ENCODE results near the gene DGKQ. TPM values are rescaled to one million over a fixed set of nuclear protein-coding genes. Genes with fewer than 3 reads are reported as not detected.

The DGKQ gene
- total RNA-seq, 6 experiments from 2014 or later = 4.6 to 10.5 (median 5.7) TPM

GRCh38 chr4:912548-913279 is 60.7 kb downstream of the DGKQ start:
- peak in 2 of 3 donors; percentile 1 to 37 for DNase-seq
- Histone ChIP-seq H3K4me3 (no peak overlapping the region), H3K27me3 (no peaks in the 10 kb centered on the region), H3K36me3 (peaks cover 0 to 20% (median 3%) of the 10 kb centered on the region in 4 donors), H3K27ac (no peak overlapping the region), H3K4me1 (peaks cover 0 to 6% (median 0%) of the 10 kb centered on the region in 4 donors), H3K9me3 (no peaks in the 10 kb centered on the region)
- ATAC-seq = no peak
- TF ChIP-seq POLR2A (IDR thresholded peaks at IDR 0.05) = no peak
- TF ChIP-seq CTCF (IDR thresholded peaks at IDR 0.05) = no peak
- intact Hi-C loops (cut with DNase I) = no loop called here
- WGBS (ENCODE audit: insufficient coverage, low coverage, low lambda C conversion rate, missing lambda C conversion rate) = 79% methylated on average over 15 of the region's 19 CpGs

- ATAC-seq (no peak), DNase-seq (peak in 2 of 3 donors; percentile 19 to 40)
- intact Hi-C loops (cut with DNase I) = no loop called here
- no peak overlapping the region for H3K27ac ChIP-seq
- H3K4me3 ChIP-seq = no peak overlapping the region
- 88% methylated on average over 9 of the region's 29 CpGs for WGBS (ENCODE audit: insufficient coverage, low coverage, low lambda C conversion rate, missing lambda C conversion rate)
- no peaks in the 10 kb centered on the region for H3K27me3 ChIP-seq
- H3K36me3 ChIP-seq = peaks cover 0 to 20% (median 3%) of the 10 kb centered on the region in 4 donors
- H3K9me3 ChIP-seq = no peaks in the 10 kb centered on the region
- peaks cover 0 to 6% (median 0%) of the 10 kb centered on the region in 4 donors for H3K4me1 ChIP-seq
- no peak for TF ChIP-seq POLR2A (IDR thresholded peaks at IDR 0.05)
- TF ChIP-seq CTCF (IDR thresholded peaks at IDR 0.05) = no peak
These were observed 61.4 kb downstream of the DGKQ start for GRCh38 chr4:911871-912490.

GRCh38 chr4:911221-911751 is 62.1 kb downstream of the DGKQ start:
- TF ChIP-seq CTCF (IDR thresholded peaks at IDR 0.05) = no peak
- TF ChIP-seq POLR2A (IDR thresholded peaks at IDR 0.05) = no peak
- peak in 2 of 3 donors; percentile 15 to 25 for DNase-seq
- H3K4me1 ChIP-seq = peaks cover 0 to 6% (median 0%) of the 10 kb centered on the region in 4 donors
- ATAC-seq = no peak
- no peak overlapping the region for H3K27ac ChIP-seq
- no peaks in the 10 kb centered on the region for H3K27me3 ChIP-seq
- H3K9me3 ChIP-seq = no peaks in the 10 kb centered on the region
- WGBS (ENCODE audit: insufficient coverage, low coverage, low lambda C conversion rate, missing lambda C conversion rate) = 98% methylated on average over 8 of the region's 23 CpGs
- intact Hi-C loops (cut with DNase I) = no loop called here
- H3K4me3 ChIP-seq = no peak overlapping the region
- H3K36me3 ChIP-seq = peaks cover 0 to 20% (median 3%) of the 10 kb centered on the region in 4 donors

GRCh38 chr4:910366-911091 is 62.8 kb downstream of the DGKQ start:
- TF ChIP-seq POLR2A (IDR thresholded peaks at IDR 0.05) = no peak
- no peak for TF ChIP-seq CTCF (IDR thresholded peaks at IDR 0.05)
- intact Hi-C loops (cut with DNase I) = no loop called here
- WGBS (ENCODE audit: insufficient coverage, low coverage, low lambda C conversion rate, missing lambda C conversion rate) = 92% methylated on average over 5 of the region's 26 CpGs
- DNase-seq (peak in 2 of 3 donors; percentile 15 to 44), ATAC-seq (no peak)
- H3K9me3 ChIP-seq = no peaks in the 10 kb centered on the region
- no peak overlapping the region for H3K27ac ChIP-seq
- H3K27me3 ChIP-seq = no peaks in the 10 kb centered on the region
- H3K4me1 ChIP-seq = peaks cover 0 to 3% (median 0%) of the 10 kb centered on the region in 4 donors
- no peak overlapping the region for H3K4me3 ChIP-seq
- H3K36me3 ChIP-seq = peaks cover 0 to 20% (median 3%) of the 10 kb centered on the region in 4 donors
